NCI-H128 (cell line): ENCODE measurements around the gene DPRX.

Experiments
- DNase-seq: peaks from one replicate; lab custom pipeline; 2025; ENCODE audit not compliant: unreplicated experiment; lab: John Stamatoyannopoulos, UW

Gene DPRX

GRCh38 chr19:53631949-53632407, at the start of gene DPRX:
TSS of gene DPRX (plus strand) at chr19:53631999. CDS start at chr19:53632107, 108 bp downstream.
- no peak for DNase-seq

- no peak for DNase-seq
Measured at GRCh38 chr19:53583181-53583580, 48.6 kb upstream of the DPRX start.

- no peak for DNase-seq
Measured at GRCh38 chr19:53586277-53586691, 45.5 kb upstream of the DPRX start.

GRCh38 chr19:53594811-53595509, 36.8 kb upstream of the DPRX start:
- DNase-seq = no peak

GRCh38 chr19:53595510-53595867, 36.3 kb upstream of the DPRX start:
- no peak for DNase-seq

- no peak for DNase-seq
Measured at GRCh38 chr19:53596056-53596455, 35.7 kb upstream of the DPRX start.

GRCh38 chr19:53597023-53597422, 34.8 kb upstream of the DPRX start:
- DNase-seq = no peak

- DNase-seq = no peak
Measured at GRCh38 chr19:53598361-53598760, 33.4 kb upstream of the DPRX start.

- no peak for DNase-seq
Measured at GRCh38 chr19:53600217-53600616, 31.6 kb upstream of the DPRX start.

GRCh38 chr19:53606031-53606430, 25.8 kb upstream of the DPRX start:
- DNase-seq = no peak

GRCh38 chr19:53608381-53608780, 23.4 kb upstream of the DPRX start:
- DNase-seq = no peak

- no peak for DNase-seq
Measured at GRCh38 chr19:53612762-53613526, 18.9 kb upstream of the DPRX start.

- no peak for DNase-seq
Measured at GRCh38 chr19:53621885-53622740, 9.7 kb upstream of the DPRX start.

GRCh38 chr19:53624771-53625545, 6.8 kb upstream of the DPRX start:
- DNase-seq = no peak

- no peak for DNase-seq
Measured at GRCh38 chr19:53626486-53626885, 5.3 kb upstream of the DPRX start.

GRCh38 chr19:53626976-53627375, 4.8 kb upstream of the DPRX start:
- DNase-seq = no peak

- DNase-seq = no peak
Measured at GRCh38 chr19:53634768-53635167, 3.0 kb downstream of the DPRX start.

GRCh38 chr19:53639471-53639870, 7.7 kb downstream of the DPRX start:
- DNase-seq = no peak

- DNase-seq = no peak
Measured at GRCh38 chr19:53642381-53643099, 10.7 kb downstream of the DPRX start.
